Prostate gland (tissue), 2 donors: Measurements from ENCODE around the gene PRSS1.

Experiments
- CTCF ChIP-seq, 4 experiments: fragments of 200-600 bp in 2 of 4; fragments of 450-650 bp in 2 of 4; sonication (generic) in 2 of 4; IDR thresholded peaks; 1 replicate in 3 of 4; 2 replicates in 1 of 4; pipeline ENCODE4 v1.5.1; 2016 to 2019; ENCODE audit warnings: antibody characterized with exemption in 4 of 4, mild to moderate bottlenecking in 2 of 4, moderate library complexity in 2 of 4
- POLR2A ChIP-seq: fragments of 450-650 bp; IDR thresholded peaks from one replicate; pipeline ENCODE4 v1.6.1; 2016; ENCODE audit warnings: antibody characterized with exemption, mild to moderate bottlenecking

DNA sequence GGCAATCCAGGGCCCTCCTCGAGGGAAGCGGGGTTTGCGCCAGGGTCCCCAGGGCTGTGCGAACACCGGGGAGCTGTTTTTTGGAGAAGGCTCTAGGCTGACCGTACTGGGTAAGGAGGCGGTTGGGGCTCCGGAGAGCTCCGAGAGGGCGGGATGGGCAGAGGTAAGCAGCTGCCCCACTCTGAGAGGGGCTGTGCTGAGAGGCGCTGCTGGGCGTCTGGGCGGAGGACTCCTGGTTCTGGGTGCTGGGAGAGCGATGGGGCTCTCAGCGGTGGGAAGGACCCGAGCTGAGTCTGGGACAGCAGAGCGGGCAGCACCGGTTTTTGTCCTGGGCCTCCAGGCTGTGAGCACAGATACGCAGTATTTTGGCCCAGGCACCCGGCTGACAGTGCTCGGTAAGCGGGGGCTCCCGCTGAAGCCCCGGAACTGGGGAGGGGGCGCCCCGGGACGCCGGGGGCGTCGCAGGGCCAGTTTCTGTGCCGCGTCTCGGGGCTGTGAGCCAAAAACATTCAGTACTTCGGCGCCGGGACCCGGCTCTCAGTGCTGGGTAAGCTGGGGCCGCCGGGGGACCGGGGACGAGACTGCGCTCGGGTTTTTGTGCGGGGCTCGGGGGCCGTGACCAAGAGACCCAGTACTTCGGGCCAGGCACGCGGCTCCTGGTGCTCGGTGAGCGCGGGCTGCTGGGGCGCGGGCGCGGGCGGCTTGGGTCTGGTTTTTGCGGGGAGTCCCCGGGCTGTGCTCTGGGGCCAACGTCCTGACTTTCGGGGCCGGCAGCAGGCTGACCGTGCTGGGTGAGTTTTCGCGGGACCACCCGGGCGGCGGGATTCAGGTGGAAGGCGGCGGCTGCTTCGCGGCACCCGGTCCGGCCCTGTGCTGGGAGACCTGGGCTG lies 47.5 kb downstream of the PRSS1 start:
- TF ChIP-seq POLR2A (no peak), CTCF (IDR thresholded peaks at IDR 0.05) (no peak)
